Measurements from ENCODE around the gene P2RY14.

Gene P2RY14

GRCh38 chr3:151283387-151283786, 5.0 kb upstream of the P2RY14 start:
- TF ChIP-seq CTCF (IDR thresholded peaks at IDR 0.05; ENCODE audit: control insufficient read depth, insufficient read depth, low read depth, low read length, missing control alignments), result no peak
- H3K4me3 ChIP-seq (ENCODE audit: control insufficient read depth, low read depth, low read length), result no peak overlapping the region
- DNase-seq (ENCODE audit: low read depth), result no peak

GRCh38 chr3:151282921-151283320, 4.6 kb upstream of the P2RY14 start:
- H3K4me3 ChIP-seq (ENCODE audit: control insufficient read depth, low read depth, low read length), result no peak overlapping the region
- TF ChIP-seq CTCF (IDR thresholded peaks at IDR 0.05; ENCODE audit: control insufficient read depth, insufficient read depth, low read depth, low read length, missing control alignments), result peak; percentile 51
- DNase-seq (ENCODE audit: low read depth), result no peak

- DNase-seq (ENCODE audit: low read depth), result no peak
- TF ChIP-seq CTCF (IDR thresholded peaks at IDR 0.05; ENCODE audit: control insufficient read depth, insufficient read depth, low read depth, low read length, missing control alignments), result no peak
- no peak overlapping the region for H3K4me3 ChIP-seq (ENCODE audit: control insufficient read depth, low read depth, low read length)
Measured at GRCh38 chr3:151281671-151282324, 3.5 kb upstream of the P2RY14 start.

GRCh38 chr3:151276687-151277042, 1.7 kb downstream of the P2RY14 start:
- H3K4me3 ChIP-seq (ENCODE audit: control insufficient read depth, low read depth, low read length), result no peak overlapping the region
- no peak for TF ChIP-seq CTCF (IDR thresholded peaks at IDR 0.05; ENCODE audit: control insufficient read depth, insufficient read depth, low read depth, low read length, missing control alignments)
- no peak for DNase-seq (ENCODE audit: low read depth)

- TF ChIP-seq CTCF (IDR thresholded peaks at IDR 0.05; ENCODE audit: control insufficient read depth, insufficient read depth, low read depth, low read length, missing control alignments), result no peak
- no peak for DNase-seq (ENCODE audit: low read depth)
- H3K4me3 ChIP-seq (ENCODE audit: control insufficient read depth, low read depth, low read length), result no peak overlapping the region
Measured at GRCh38 chr3:151276038-151276686, 2.2 kb downstream of the P2RY14 start.

- no peak for TF ChIP-seq CTCF (IDR thresholded peaks at IDR 0.05; ENCODE audit: control insufficient read depth, insufficient read depth, low read depth, low read length, missing control alignments)
- DNase-seq (ENCODE audit: low read depth), result no peak
- H3K4me3 ChIP-seq (ENCODE audit: control insufficient read depth, low read depth, low read length), result no peak overlapping the region
Measured at GRCh38 chr3:151275091-151275490, 3.3 kb downstream of the P2RY14 start.
